Parathyroid adenoma (tissue), 2 donors: ENCODE data around the gene NELFB.

ENCODE experiments used
- H2AFZ ChIP-seq: fragments of 300-600 bp; sonication (generic); one replicate; pipeline ENCODE4 v1.7.0; 2017; ENCODE audit warnings: antibody characterized with exemption, mild to moderate bottlenecking
- H3K27ac ChIP-seq: fragments of 300-600 bp; sonication (generic); one replicate; pipeline ENCODE4 v1.7.0; 2017
- H3K27me3 ChIP-seq: fragments of 300-600 bp; sonication (generic); one replicate; pipeline ENCODE4 v1.7.0; 2017; ENCODE audit warnings: low read length; ENCODE audit not compliant: control insufficient read depth, insufficient read depth
- H3K36me3 ChIP-seq: fragments of 300-600 bp; sonication (generic); one replicate; pipeline ENCODE4 v1.7.0; 2017; ENCODE audit warnings: low read length; ENCODE audit not compliant: control insufficient read depth, insufficient read depth
- H3K4me1 ChIP-seq: fragments of 300-600 bp; sonication (generic); one replicate; pipeline ENCODE4 v1.7.0; 2017; ENCODE audit warnings: control low read depth
- H3K4me2 ChIP-seq: fragments of 300-600 bp; sonication (generic); one replicate; pipeline ENCODE4 v1.7.0; 2017; ENCODE audit warnings: low read length
- H3K4me3 ChIP-seq: fragments of 300-600 bp; sonication (generic); one replicate; pipeline ENCODE4 v1.7.0; 2017; ENCODE audit warnings: low read depth, low read length
- H3K79me2 ChIP-seq: fragments of 300-600 bp; sonication (generic); one replicate; pipeline ENCODE4 v1.7.0; 2017; ENCODE audit warnings: control low read depth
- H3K9ac ChIP-seq: fragments of 300-600 bp; sonication (generic); one replicate; pipeline ENCODE4 v1.7.0; 2017; ENCODE audit warnings: mild to moderate bottlenecking
- H3K9me3 ChIP-seq: fragments of 300-600 bp; sonication (generic); one replicate; pipeline ENCODE4 v1.7.0; 2017; ENCODE audit warnings: low read length; ENCODE audit not compliant: control insufficient read depth
- TF ChIP-seq, protein P1 (sequence below): fragments of 300-600 bp; sonication (generic); IDR thresholded peaks from one replicate; pipeline ENCODE4 v1.7.0; 2017; ENCODE audit warnings: antibody characterized with exemption, mild to moderate bottlenecking
- donor health status: primary hyperparathyroidism.

The NELFB gene

DNA sequence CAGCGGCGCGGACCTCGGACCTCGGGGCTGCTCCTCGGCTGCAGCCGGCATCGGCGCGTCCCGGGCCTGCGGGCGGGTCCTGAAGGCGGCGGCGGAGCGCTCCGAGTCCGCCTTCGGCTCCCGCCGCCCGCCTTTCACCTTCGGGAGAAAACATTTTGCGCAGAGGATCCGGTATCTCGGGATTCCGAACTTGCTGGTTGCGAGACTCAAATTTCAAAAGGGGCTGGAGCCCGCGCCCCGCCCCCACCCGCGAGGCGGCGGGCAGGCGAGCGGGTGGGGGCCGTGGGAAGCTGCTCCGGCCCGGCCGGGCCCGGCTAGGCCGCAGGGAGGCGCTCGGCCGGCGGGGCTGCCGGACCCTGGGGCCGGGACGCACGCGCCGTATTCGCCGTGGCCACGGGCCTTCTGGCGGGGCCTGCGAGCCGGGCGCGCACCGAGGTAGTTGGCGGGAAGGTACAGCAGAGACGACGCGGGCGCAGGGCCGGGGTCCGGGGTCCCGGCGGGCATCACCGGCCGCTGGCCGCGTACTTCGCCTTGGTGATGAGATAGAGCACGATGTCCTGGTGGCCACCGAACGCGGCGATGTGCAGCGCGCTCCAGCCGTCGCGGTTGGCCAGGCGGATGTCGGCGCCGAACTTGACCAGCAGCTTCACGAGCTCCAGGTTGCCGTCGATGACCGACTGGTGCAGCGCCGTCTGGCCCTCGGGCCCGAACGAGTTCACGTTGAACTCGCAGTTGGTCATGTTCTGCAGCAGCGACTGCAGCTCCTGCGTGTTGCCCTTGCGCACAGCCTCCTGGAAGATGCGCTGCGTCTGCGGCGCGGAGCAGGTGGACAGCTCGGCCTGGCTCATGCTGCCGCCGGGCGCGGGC, 46.2 kb downstream of the NELFB start:
- TF ChIP-seq, protein P1, sequence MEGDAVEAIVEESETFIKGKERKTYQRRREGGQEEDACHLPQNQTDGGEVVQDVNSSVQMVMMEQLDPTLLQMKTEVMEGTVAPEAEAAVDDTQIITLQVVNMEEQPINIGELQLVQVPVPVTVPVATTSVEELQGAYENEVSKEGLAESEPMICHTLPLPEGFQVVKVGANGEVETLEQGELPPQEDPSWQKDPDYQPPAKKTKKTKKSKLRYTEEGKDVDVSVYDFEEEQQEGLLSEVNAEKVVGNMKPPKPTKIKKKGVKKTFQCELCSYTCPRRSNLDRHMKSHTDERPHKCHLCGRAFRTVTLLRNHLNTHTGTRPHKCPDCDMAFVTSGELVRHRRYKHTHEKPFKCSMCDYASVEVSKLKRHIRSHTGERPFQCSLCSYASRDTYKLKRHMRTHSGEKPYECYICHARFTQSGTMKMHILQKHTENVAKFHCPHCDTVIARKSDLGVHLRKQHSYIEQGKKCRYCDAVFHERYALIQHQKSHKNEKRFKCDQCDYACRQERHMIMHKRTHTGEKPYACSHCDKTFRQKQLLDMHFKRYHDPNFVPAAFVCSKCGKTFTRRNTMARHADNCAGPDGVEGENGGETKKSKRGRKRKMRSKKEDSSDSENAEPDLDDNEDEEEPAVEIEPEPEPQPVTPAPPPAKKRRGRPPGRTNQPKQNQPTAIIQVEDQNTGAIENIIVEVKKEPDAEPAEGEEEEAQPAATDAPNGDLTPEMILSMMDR = no peak
- H3K4me3 ChIP-seq = peak overlapping the region; percentile 37
- peak overlapping the region; percentile 42 for H2AFZ ChIP-seq
- H3K9ac ChIP-seq = no peak overlapping the region
- no peak overlapping the region for H3K27ac ChIP-seq
- H3K9me3 ChIP-seq = no peaks in the 10 kb centered on the region
- no peaks in the 10 kb centered on the region for H3K4me1 ChIP-seq
- H3K4me2 ChIP-seq = peak overlapping the region; percentile 68
- no peaks in the 10 kb centered on the region for H3K79me2 ChIP-seq
- H3K36me3 ChIP-seq = no peaks in the 10 kb centered on the region
- H3K27me3 ChIP-seq = no peaks in the 10 kb centered on the region

DNA sequence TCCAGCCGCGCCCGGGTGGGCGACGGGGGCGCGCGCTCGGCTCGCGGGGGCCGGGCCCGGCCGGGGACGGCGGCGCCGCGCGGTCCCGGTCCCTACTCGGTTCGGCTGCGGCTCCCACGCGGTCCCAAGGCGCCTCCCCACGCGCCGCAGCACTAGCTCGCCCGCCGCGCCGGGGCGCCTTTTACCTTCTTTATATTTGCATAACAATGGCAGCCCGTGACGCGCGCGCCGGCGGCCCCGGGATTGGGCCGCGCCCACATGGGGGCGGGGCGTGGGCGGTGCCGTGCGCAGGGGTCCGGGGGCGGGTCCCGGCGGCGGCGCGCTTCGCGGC, 47.0 kb downstream of the NELFB start, which contains the start of gene NRARP:
NRARP (minus strand) TSS at position 154 of the 331 bp plus-strand sequence. CDS start 343 bp downstream, outside the sequence.
- H3K4me2 ChIP-seq = peak within 1 kb of the TSS; percentile 68
- TF ChIP-seq, protein P1 = no peak
- peak within 1 kb of the TSS; percentile 37 for H3K4me3 ChIP-seq
- no peaks in the 10 kb centered on the region for H3K9me3 ChIP-seq
- H2AFZ ChIP-seq = peak within 1 kb of the TSS; percentile 42
- no peaks in the 10 kb centered on the region for H3K27me3 ChIP-seq
- H3K4me1 ChIP-seq = no peaks in the 10 kb centered on the region
- peak within 1 kb of the TSS; percentile 32 for H3K27ac ChIP-seq
- H3K79me2 ChIP-seq = no peaks in the 10 kb centered on the region
- no peaks in the 10 kb centered on the region for H3K36me3 ChIP-seq
- no peak within 1 kb of the TSS for H3K9ac ChIP-seq

DNA sequence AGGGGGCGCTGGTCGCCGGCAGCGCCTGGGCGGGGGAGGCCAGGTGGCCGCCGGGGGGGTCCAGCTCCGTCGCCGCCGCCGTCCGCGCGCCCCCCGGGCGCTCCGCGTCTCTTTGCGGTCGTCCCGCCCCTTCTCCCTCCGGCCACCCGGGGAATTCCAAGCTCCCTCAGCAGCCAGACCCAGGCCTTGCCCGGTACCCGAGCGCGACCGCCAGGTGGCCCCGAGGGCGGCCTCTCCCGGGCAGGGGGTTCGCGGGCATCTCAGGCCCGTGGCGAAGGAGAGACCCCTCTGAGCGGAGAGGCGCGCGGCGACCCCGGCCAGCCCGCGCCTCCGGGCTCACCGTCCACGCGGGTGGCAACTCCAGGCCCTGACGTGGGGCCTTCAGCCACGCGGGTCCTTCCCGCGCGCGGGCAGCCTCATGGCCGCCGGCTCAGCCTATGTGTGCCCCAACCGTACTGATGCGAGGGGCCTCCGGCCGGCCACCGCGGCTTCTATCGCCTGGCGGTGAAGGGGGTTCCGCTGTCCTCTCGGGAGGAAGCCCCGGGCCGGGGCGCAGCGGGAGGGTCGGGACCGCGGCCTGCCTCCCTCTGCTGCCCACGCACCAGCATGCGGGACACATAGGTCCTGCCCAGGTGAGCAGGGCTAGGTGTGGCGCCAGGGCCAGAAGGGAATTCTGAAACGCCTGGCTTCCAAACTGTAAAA, 47.5 kb downstream of the NELFB start:
- TF ChIP-seq, protein P1 = no peak
- Histone ChIP-seq H3K4me2 (peak overlapping the region; percentile 44), H2AFZ (no peak overlapping the region), H3K27me3 (no peaks in the 10 kb centered on the region), H3K9me3 (no peaks in the 10 kb centered on the region), H3K4me3 (peak overlapping the region; percentile 37), H3K9ac (no peak overlapping the region), H3K27ac (peak overlapping the region; percentile 32), H3K36me3 (no peaks in the 10 kb centered on the region), H3K4me1 (no peaks in the 10 kb centered on the region), H3K79me2 (no peaks in the 10 kb centered on the region)

DNA sequence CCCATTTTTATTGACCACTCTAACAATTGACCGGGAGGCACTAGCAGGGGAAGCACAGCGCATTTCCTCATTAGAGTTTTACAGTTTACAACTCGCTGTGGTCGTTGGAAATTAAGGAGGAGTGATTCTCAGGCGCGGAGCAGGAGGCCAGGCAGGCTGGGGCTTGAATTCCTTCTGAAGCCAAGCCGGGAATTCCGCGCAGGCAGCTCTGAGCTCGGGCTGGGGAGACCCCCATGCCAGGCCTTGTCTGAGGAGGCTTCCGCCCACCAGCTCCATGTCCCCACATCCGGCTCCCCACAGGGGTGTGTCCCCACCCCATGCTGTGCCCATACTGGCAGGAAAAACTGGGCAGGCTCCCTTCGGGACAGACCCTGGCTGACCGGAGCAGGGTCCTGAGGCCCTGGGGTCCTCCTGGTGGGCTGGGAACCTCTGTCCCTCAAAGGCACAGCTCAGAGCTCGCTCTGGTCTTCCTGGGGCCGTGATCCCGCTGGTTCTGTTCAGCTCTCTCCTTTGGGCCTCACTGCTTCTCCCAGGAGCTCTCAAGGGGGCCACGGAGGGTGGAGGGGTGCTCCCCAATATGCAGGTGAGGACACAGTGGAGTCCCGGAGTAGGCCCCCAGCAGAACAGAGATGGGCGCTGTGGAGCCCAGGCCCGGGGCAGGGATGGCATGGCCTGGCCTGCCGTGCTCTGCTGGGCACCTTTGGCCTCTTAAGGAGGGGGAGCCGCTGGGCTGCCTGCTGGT, 48.2 kb downstream of the NELFB start:
- Histone ChIP-seq H2AFZ (no peak overlapping the region), H3K27ac (peak overlapping the region; percentile 32), H3K4me2 (peak overlapping the region; percentile 44), H3K4me3 (no peak overlapping the region), H3K79me2 (no peaks in the 10 kb centered on the region), H3K36me3 (no peaks in the 10 kb centered on the region), H3K9me3 (no peaks in the 10 kb centered on the region), H3K27me3 (no peaks in the 10 kb centered on the region), H3K4me1 (no peaks in the 10 kb centered on the region), H3K9ac (no peak overlapping the region)
- TF ChIP-seq, protein P1 = no peak
